ENCODE measurements around the gene CELSR2.
"Not testable (repeated sequence)": the region's sequence is repeated elsewhere in the genome, so short reads cannot be mapped to it uniquely, and the experiment has no call there.

The CELSR2 gene

DNA sequence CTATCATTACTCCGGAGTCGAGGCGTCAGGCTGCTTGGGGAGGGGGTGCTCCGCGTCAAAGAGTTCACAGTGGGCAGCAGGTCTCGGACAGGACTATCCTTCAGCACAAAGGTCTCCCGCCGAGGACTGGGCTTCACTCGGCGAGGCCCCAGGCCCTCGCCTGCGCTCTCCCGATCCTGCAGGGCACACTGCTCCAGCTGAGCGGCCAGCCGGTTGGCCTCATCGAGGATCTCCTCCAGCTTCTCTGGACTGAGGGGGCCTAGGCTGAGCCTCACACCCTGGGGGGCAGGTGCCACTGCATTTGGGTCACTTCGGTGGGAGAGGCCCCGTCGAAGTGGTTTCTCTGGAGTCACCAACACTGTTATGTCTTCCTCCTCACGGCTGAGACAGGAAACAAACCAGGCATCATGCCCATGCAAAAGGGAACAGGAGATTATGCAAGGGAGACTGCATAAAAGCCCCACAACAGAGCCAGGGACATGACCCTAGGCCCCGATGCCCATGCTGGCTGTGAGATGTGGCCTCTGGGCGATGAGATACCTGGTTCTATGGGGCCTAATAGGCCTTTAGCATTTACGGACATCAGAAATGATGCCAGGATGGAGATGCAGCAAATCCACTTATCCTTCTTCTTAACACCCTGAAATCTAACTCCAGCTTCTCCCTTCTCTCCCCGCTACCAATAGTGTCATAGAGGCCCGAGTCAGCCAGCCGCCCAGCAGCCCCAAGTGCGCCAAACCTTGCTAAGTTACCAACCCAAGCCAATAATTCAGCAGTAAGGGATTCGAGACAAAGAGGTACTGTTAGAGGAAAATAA is 32.5 kb downstream of the CELSR2 start:
- DNase-seq: no peak

DNA sequence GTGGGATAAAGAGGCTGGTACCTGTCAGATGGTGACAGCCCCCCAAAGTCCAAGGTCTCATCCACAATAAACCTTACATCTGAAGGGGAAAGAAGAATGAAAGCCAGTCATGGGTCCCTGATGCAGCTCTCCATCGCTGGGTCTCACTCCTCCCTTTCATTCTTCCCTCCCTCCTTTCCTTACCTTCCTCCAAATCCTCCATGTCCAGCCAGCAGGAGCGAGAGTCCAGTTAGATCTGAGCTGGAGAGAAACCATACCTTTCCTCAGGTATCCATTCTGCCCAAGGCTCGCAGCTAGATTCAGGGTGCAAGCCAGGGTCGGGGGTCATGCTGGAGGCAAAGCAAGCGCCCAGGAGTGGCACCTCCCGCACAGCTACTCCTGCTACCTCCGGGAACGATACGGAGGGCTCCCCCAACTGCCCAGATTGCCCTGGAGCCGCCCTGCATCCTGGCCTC is 33.2 kb downstream of the CELSR2 start:
- DNase-seq: no peak

DNA sequence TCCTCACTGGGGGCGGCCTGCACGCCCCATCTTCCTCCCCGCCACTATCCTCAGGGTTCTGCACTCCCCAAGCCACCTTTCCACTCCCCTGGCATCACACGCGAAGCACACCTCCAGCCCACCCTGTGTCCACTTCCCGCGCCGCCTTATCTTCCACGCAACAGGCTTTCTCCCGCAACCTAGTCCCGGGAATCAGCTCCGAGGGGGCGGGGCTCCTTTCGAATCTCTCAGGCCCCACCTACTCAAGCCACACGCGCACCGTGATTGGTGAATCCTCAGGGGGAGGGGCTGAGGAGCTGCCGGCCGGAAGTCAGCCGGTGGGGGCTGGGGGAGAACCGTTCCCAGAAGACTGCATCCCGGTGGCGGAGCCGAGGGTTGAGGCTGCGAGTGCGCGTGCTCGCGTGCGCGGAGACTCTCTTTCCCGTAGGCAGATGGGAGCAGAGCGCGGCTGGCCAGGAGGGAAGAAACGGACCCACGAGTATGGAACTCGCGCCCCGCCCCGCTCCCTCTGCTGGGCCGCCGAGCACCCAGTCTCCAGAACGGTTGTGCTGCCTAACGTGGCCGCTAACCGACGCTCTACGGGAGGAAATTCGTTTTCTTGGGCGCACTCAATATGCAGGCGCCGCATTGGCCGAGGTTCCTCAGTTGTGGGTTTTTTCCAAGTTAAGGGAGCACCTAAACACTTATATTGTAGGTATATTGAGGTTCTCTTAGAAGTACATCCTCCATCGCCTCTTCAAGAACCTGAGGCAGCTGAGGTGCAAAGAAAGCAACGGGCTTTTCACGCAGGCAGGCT is 33.8 kb downstream of the CELSR2 start, which contains the start of gene PSRC1:
Gene PSRC1 (minus strand): TSS at position 194 of the 796 bp plus-strand sequence.
- peak; percentile 97 for DNase-seq

DNA sequence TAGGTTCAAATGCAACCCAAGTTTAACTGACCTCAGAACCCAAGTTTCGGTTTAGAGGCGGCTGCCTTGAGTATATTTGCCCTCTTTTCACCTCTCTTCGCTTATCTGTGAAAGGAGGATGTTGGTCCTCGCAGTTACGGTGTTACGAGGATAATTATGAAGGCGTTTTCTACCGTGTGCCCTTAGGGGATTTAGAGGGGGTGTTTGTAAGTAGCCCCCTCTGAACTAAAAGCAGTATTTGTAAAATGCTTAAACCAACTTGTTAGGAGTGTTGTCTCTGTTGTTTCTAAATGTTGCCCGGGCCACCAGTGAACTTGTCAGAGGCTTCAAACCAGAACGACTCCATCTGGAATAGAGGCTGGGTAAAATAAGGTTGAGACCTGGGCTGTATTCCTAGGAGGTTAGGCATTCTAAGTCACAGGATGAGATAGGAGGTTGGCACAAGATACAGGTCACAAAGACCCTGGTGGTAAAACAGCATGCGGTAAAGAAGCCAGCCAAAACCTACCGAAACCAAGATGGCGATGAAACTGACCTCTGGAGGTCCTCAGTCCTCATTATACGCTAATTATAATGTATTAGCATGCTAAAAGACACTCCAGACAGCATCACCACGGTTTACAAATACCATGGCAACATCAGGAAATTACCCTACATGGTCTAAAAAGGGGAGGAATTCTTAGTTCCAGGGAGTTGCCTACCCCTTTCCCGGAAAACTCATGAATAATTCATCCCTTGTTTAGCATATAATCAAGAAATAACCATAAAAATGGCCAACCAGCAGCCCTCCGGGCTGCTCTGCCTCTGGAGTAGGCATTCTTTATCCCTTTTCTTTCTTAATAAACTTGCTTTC is 34.6 kb downstream of the CELSR2 start:
- DNase-seq: no peak

DNA sequence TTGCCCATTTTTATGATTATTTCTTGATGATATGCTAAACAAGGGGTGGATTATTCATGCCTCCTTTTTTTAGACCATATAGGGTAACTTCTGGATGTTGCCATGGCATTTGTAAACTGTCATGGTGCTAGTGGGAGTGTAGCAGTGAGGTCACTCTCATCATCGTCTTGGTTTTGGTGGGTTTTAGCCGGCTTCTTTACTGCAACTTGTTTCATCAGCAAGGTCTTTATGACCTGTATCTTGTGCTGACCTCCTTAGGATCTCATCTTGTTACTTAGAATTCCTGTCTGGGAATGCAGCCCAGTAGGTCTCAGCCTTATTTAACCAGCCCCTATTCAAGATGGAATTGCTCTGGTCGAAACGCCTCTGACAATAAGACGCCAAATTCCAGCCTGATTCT is 37.4 kb downstream of the CELSR2 start:
- not testable (repeated sequence) for DNase-seq

DNA sequence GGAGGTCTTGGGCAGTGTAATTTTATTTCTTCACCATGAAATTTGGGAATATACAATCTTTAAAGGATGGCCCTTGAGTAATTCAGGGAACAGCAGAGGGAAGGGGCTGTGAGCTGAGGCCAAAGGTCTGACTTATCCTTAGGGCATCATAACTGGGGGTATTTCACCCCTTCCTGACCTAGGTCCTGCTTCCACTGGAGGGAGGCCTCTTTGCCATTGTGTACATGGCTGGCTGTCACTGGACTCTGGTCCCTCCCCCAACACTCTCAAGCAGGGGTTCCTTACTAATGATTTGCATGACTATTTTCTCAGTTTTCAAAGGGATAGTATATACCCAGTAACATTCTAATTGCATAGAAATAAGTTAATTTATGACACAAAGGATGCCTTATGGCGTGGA is 40.8 kb downstream of the CELSR2 start:
- no peak for DNase-seq

DNA sequence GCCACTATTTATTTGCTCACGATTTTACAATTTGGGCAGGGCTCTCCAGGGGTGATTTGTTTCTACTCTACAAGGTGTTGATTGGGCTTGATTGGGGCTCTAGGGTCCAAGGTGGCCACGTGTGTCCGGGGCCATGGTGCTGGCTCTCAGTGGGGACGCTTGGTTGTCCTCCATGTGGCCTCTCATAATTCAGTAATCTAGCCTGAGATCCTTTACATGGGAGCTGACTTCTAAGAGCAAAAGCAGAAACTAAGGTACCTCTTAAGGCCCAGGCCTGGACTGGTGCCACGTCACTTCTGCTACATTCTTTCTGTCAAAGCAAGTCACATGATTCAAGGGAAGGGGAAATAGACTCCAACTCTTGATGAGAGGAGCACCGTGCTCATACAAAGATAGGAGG is 41.7 kb downstream of the CELSR2 start:
- DNase-seq: no peak

DNA sequence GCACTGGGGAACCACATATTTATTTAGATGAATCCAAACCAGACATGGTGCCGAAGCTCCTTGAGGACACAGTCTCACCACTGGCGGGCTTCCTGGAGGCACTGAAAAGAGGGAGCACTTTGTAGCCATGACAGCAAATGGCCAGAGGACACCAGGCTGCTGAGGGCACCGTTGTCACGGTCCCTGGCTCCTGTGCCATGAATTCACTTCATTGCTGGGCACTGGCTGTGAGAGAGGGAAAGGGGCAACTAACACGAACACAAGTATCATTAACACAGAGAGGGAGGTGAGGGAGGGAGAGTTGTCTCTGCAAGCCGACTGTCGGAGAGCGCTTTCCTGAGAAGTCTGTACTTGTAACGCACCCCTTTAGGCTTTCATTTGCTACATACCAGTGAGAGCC is 43.0 kb downstream of the CELSR2 start:
- DNase-seq: no peak

DNA sequence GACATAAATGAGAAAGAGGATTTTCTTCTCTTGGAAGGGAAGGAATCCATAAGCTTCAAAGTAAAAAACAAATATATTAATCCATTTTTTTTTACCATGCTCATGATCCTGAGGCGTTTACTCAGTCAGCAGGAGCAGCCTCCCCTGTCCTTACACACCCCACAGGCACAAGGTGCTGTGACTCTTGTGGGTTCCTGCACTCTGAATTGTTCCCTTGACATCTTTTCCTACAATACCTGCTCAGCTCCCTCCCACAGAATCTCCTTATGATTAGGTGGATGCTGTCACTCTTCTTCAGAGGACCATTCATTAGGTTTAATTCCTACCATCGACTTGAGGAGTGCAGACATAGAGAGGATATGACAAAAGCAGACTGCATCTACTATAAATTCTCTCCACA is 43.7 kb downstream of the CELSR2 start:
- DNase-seq: no peak

DNA sequence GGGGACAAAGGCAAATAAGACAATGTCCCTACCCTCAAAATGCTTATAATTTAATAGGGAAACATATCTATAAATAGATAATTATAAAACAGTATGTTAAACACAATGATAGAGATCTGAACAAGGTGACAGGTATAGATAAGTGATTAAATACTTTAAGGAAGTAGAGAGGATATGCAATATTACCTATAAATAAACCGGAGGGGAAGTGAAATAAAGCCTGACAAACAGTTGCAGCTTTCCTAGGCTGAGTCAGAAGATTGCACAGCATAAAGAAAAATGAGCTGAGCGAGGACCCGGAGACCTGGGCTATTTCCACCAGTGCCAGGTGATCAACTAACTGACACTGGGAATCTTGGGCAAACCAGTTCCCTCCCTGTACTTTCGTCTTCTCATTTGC is 45.1 kb downstream of the CELSR2 start:
- no peak for DNase-seq

DNA sequence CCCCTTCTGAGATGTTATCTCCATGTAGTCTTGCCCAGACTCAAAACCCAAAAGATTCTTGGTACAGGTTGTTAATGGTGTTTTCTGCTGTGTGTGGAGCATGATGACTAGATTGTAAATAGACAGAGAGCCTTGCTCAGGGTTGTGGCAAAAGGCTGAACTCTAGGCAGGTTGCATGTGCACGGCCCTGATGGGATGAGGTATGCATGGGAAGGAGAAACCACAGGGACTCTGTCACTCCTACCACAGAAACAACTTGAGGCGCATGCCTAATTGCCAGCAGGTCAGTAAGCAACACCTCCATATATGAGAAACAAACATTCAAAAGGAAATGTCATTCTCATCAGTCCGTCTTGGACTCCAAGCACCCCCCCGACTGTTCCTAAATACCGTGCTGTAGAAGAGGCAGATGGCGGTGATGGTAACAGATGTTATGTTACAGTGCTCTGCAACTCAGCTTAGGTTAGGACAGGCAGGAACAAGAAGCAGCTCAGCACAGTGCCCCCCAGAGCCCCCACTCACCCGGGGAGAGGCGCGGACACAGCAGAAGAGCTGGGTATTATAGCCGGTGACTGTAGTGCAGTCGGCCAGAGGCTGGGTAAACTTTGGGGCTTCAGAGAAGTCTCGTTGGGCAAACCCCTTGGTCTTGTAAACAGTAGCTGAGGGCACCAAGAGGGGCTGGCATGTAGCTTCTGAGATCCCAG is 46.5 kb downstream of the CELSR2 start:
- peak; percentile 97 for DNase-seq

DNA sequence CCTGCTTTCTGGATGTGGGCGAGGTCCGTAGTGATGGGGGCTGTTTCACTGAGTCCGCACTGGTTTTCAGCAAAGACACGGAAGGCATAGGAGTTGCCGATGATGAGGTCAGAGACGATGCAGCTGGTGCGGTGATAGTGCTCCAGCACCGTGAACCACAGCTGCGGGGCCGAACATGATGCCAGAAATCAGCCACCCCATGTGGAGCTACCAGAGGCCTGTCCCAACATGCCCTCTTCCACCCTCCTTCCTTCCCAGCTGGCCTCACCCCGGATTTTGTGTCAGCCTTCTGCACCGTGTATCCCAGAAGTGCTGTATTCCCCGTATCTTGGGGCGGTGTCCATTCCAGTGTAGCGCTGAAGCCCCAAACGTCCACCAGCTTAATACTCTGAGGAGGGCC is 47.4 kb downstream of the CELSR2 start:
- peak; percentile 95 for DNase-seq

DNA sequence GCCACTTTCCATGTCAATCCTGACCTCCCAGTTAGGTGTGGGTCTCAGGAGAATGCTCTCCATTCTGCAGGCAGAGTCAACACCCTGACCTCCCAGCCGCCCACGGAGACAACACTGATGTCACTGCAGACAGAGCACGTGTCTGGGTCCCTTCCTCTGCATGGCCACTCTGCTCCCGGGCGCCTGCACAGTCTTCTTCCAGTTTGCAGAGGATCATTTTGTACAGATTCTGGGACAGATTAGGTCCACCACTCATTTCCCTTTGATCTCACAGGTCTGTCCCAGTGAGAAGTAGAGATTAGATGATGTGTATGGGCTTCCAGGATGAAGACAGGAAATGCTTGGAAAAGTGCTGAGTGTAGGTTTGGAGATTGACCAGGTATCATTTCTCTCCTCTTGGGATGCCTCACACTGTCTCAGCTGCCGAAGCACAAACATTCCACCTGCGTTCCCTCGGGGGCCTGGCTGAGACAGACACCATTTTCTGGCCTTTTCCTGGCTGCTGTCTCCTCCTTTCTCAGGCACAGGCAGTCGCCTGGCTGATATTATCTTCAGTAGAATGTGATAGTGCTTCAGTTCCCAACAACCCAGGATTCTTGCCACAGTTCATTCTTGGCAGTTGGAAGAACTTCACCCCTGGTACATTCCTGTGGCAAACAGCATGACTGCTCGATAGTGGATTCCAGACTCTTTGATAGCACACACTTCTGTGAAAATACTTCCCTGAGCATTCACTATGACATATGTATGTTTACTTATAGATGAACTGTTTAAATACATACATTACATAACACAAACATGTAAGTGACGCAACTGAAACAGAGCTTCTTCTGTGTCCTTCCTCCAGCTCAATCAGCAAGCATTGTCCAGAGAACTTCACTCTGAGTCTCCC is 49.6 kb downstream of the CELSR2 start:
- DNase-seq: peak; percentile 35

DNA sequence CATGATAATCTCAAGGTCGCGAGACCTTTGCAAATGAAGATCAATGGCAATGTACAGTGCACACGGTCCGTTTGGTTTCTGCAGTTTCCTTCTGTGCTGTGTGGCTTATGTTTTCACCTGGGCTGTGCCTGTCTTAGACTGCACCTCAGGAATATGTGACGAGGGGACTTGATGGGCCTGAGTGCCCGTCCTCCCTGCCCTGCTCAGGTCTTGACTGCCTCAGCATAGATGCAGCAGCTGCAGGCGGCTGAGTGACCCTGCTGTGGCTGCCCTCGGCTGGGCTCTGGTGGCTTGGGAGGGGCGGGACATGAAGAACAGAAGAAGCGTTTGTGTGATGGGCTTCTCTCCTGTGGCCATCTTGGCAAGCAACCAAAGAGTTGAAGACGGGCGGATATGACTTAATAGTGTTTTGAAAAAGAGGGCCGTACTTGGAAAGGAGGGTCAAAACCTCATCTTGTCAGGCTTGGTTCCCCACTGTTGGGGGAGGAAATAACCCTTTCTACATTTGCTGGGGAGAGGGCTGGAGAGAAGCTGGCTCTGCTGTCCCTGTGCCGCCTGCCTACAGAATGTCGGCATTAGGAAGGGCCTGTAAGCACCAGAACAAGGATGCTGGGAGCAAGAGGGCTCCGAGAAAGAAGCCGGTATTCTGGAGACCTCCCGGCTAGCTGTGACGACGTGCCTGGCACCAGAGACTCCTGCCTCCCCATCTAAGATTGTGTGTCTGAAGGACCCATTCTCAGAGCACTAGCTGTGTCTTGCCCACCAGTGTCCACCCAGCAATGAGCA is 50.4 kb downstream of the CELSR2 start:
- DNase-seq: no peak

DNA sequence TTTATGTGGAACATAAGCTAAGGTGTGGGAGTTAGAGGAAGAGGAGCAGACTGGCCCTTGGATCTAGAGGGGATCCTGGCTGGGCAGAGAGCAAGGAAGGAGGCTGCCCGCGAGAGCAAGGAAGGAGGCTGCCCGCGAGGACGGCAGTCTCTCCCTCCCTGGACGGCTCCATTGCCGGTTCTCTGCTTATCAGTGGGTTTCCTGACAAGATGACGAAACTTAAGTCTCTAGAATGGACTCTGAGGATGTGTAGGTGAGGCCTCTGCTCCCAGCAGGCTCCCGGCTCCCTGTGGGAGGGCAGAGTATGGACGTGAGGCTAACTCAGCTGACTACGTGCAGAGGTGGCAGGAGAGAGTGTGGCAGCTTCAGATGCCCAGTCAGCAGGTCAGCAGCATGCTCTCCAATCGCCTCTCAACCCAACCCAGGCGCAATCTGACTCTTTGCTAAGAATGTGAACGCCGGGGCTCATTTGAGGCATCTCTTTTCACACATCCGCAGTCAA is 51.4 kb downstream of the CELSR2 start:
- no peak for DNase-seq

DNA sequence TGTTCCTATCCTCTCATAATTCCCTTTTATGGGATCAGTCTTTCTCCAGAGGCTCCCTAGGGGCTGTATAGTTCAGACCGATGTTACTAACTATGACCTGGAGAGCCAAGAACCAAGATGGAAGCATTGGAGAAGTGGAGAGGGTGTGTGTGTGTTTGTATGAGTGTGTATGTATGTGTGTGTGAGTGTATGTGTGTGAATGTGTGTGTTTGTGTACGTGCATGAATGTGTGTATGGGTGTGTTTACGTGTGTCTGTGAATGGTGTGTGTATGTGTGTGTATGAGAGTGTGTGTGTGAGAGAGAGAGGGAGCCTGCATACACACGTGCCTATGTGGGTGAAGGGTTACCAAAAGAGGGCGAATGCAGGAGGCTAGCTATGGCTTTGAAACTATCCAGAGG is 52.5 kb downstream of the CELSR2 start:
- DNase-seq: no peak

DNA sequence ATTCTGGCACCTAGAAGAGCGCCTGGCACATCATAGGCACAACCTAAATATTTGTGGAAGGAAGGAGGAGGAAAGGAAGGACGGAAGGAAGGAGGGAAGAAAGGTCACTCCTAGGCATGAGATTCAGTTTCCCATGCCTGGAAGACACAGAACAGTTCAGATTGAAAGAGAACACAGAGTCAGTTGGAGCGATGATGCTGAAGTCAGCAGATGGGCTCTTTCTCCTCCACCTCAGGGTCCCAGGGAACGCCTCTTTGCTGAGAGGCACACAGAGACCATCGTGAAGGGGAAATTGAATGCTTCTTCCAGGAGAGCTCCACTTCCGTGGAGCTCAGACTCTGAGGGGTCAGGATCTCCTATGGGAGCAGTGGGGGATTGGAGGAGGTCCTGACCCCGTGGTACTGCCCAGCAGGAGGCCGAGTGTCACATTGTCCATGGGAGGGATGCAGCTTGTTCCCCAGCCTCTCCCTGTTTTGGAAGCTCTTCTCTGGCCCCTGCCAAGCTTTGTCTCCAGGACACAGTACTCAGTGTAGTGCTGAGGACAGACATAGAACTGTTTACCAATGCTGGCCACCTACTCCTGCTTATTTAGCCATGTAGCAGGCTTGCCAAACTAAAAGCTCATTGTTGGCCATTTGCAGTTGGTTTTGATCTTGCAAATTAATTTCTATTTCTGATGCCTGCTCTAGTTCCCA is 55.0 kb downstream of the CELSR2 start:
- no peak for DNase-seq

DNA sequence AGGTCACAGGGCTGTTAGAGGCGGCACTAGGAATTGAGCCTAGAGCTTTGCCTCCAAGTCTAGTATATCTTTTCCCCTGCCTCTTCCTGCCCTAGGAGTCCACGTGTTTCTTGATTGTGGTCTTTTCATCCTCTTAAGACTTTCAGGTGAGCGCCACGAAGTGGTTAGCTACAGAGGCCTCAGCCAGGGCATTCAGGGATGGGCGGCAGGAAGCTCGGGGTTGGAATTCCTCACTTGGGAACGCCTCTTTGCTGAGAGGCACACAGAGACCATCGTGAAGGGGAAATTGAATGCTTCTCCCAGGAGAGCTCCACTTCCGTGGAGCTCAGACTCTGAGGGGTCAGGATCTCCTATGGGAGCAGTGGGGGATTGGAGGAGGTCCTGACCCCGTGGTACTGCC is 56.7 kb downstream of the CELSR2 start:
- DNase-seq: not testable (repeated sequence)

DNA sequence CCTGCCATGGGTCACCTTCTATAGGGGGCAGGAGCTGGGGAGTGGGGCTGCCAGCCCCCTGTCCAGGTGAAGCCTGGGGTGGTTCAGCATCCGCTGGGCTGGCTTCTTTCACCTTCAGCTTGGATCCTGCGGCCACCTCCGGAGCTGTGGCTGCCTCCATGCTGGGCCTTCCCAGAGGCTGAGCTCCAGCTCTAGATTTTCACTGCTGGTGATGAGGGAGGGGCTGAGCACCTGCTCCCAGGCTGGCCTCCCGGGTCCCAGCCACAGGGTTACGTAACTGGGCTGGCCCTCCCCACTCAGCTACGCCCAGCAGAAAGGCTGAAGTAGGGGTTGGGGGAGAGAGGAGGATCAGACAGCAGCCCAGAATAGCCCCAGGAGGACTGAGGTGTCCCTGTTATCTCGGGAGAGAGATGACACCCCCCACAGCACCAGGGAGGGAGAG is 57.5 kb downstream of the CELSR2 start, which contains the start of gene MYBPHL:
Gene MYBPHL (minus strand): TSS at position 180 of the 442 bp plus-strand sequence. CDS start 20 bp downstream, at position 160.
- peak; percentile 17 for DNase-seq

Measured in NCI-H2171 treated with DMSO at 0.1 percent for 48 hours (cell line).